GM15510 (cell line): Measurements from ENCODE around the gene ABHD13.

Experiments used
- POLR2A ChIP-seq: IDR thresholded peaks from 3 replicates; pipeline ENCODE4 v1.6.1; 2011; ENCODE audit warnings: borderline replicate concordance; ENCODE audit not compliant: insufficient read length; ENCODE audit errors: extremely low read depth

Gene ABHD13

GRCh38 chr13:108268466-108269112 is 50.4 kb downstream of the ABHD13 start:
- no peak for TF ChIP-seq POLR2A

- TF ChIP-seq POLR2A = no peak
These were observed 51.6 kb downstream of the ABHD13 start, which contains the start of gene TNFSF13B for GRCh38 chr13:108269601-108270328. TSS of gene TNFSF13B (plus strand) at chr13:108269718. CDS start at chr13:108269896, 178 bp downstream.

GRCh38 chr13:108270442-108270841 is 52.2 kb downstream of the ABHD13 start:
- no peak for TF ChIP-seq POLR2A

GRCh38 chr13:108272333-108272732 is 54.1 kb downstream of the ABHD13 start:
- no peak for TF ChIP-seq POLR2A

GRCh38 chr13:108273429-108274118 is 55.4 kb downstream of the ABHD13 start:
- no peak for TF ChIP-seq POLR2A

DNA sequence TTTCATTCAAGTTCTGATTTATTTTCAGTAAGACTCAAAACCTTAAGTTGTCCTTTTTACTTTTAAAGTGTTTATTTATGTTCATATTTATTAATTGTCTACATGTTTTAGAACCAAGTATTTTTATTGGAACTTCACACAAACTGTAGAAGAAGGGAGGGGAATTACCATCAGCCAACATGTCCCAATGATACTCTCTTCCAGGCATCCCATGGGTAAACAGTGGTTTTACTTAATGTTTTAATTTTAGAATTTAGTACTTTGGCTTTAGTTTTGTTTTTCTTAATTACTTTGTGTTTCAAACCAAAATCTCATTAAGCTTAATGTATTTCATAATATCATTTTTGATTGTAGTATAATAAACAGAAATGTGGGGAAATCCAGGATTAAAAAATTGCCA is 56.5 kb downstream of the ABHD13 start:
- TF ChIP-seq POLR2A = no peak

- no peak for TF ChIP-seq POLR2A
These were observed 57.9 kb downstream of the ABHD13 start for GRCh38 chr13:108276060-108276459.

DNA sequence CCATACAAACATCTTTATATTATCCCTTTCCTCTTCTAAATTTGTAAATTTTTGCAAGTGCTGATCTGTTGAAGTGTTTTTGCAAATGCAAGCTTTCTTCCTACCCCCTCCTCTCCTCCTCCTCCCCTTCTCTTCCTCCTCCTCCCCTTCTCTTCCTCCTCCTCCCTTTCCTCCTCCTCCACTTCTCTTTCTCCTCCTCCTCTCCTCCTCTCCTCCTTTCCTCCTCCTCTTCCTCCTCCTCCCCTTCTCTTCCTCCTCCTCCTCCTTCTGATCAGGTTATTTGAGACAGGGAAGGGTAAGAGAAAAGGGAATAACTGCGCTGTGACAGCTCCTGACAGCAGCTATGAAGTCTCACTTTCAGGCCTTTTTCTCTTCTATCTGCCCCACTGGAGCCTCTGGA is 60.3 kb downstream of the ABHD13 start:
- no peak for TF ChIP-seq POLR2A

DNA sequence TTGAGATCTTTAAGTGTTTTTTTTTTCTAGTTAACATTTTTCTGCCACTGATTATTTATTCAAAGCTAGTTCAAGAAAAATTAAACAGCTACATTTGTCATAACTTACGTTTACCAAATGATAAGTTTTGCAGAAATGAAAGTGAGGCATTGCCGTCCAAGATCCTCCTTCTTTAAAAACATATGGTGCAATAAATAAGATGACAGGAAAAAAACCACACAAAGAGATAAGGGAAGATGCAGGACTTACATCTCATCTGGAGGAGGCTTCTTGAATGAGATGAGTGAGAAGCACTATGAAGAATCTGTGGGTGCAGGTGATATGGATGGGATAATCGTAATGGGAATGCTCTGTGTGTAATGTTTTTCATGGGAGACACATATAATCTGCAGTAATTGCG is 63.7 kb downstream of the ABHD13 start:
- TF ChIP-seq POLR2A = no peak

DNA sequence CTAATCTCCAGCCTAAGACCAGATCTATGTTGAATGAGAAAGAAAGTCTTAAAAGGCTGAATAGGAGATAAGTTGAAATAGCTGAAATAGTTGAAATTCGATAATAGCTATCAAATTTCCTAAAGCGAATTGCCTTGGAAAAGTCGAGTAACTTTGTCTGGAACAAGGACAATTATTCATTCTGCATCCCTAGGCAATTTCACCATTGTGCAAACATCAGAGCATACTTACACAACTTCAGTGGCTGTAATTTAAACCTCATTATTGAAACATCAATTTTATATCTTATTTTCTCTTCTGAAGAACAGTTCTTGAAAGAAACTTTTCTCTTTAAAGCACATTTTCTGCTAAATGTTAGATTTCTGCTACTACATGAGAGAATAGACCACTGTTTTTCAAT is 64.9 kb downstream of the ABHD13 start:
- TF ChIP-seq POLR2A = no peak
